HUES48 (cell line): ENCODE data around the gene FGR.
"Not testable (repeated sequence)": the region's sequence is repeated elsewhere in the genome, so short reads cannot be mapped to it uniquely, and the experiment has no call there.

Source experiments
- H3K27ac ChIP-seq: one replicate; pipeline ENCODE4 v1.7.0; 2013; ENCODE audit warnings: low read depth, low read length, inconsistent platforms
- H3K27me3 ChIP-seq: 2 replicates; pipeline ENCODE4 v1.6.1; 2013; ENCODE audit warnings: mild to moderate bottlenecking, low read length; ENCODE audit not compliant: control insufficient read depth, insufficient read depth
- H3K36me3 ChIP-seq: 2 replicates; pipeline ENCODE4 v1.6.1; 2013; ENCODE audit warnings: low read length; ENCODE audit not compliant: control insufficient read depth, insufficient read depth
- H3K4me1 ChIP-seq: 2 replicates; pipeline ENCODE4 v1.6.1; 2013; ENCODE audit warnings: mild to moderate bottlenecking, low read length; ENCODE audit not compliant: control insufficient read depth, insufficient read depth
- H3K4me3 ChIP-seq: 2 replicates; pipeline ENCODE4 v1.5.1; 2013; ENCODE audit warnings: mild to moderate bottlenecking, low read depth, low read length
- H3K9ac ChIP-seq: 2 replicates; pipeline ENCODE4 v1.6.1; 2013; ENCODE audit warnings: mild to moderate bottlenecking, low read depth, low read length, moderate library complexity
- H3K9me3 ChIP-seq: 2 replicates; pipeline ENCODE4 v1.6.1; 2013; ENCODE audit warnings: low read length; ENCODE audit not compliant: control insufficient read depth, insufficient read depth

The FGR gene

DNA sequence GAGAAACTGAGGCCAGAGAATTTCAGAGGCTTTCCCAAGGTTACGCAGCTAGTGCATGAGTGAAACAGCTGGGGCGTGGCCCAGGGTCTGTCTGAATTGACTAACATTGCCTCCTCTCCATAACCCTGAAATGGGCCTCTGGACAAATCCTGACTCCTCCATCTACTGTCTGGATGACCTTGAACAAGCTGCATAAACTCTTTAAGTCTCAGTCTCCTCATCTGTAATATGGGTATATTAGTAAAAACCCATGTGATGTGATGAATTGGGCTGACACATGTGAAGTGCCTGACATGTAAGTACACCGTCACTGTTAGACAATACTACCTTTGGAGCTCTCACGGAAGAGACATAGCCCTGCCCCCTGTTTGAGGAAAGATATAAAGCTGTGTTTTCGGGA, 12.3 kb upstream of the FGR start:
- H3K27ac ChIP-seq, result no peak overlapping the region
- no peaks in the 10 kb centered on the region for H3K27me3 ChIP-seq
- peaks cover 13% of the 10 kb centered on the region for H3K4me1 ChIP-seq
- no peak overlapping the region for H3K4me3 ChIP-seq
- no peak overlapping the region for H3K9ac ChIP-seq
- H3K36me3 ChIP-seq, result no peaks in the 10 kb centered on the region
- no peaks in the 10 kb centered on the region for H3K9me3 ChIP-seq

GRCh38 chr1:27646676-27647075, 11.7 kb upstream of the FGR start:
- H3K9me3 ChIP-seq, result no peaks in the 10 kb centered on the region
- no peaks in the 10 kb centered on the region for H3K27me3 ChIP-seq
- no peak overlapping the region for H3K27ac ChIP-seq
- no peak overlapping the region for H3K9ac ChIP-seq
- H3K36me3 ChIP-seq, result no peaks in the 10 kb centered on the region
- peaks cover 13% of the 10 kb centered on the region for H3K4me1 ChIP-seq
- H3K4me3 ChIP-seq, result no peak overlapping the region

- H3K9me3 ChIP-seq, result no peaks in the 10 kb centered on the region
- H3K9ac ChIP-seq, result no peak overlapping the region
- H3K27ac ChIP-seq, result no peak overlapping the region
- H3K27me3 ChIP-seq, result no peaks in the 10 kb centered on the region
- H3K36me3 ChIP-seq, result no peaks in the 10 kb centered on the region
- H3K4me3 ChIP-seq, result no peak overlapping the region
- peaks cover 5% of the 10 kb centered on the region; the same call in 1 of the 2 replicates for H3K4me1 ChIP-seq
Observed at GRCh38 chr1:27645071-27645415, 10.1 kb upstream of the FGR start.

GRCh38 chr1:27644369-27645070, 9.5 kb upstream of the FGR start:
- no peaks in the 10 kb centered on the region for H3K36me3 ChIP-seq
- no peaks in the 10 kb centered on the region for H3K27me3 ChIP-seq
- no peak overlapping the region for H3K27ac ChIP-seq
- no peak overlapping the region for H3K9ac ChIP-seq
- 0 out of 2 replicates have a peak, but pooled peaks cover 4% of the 10 kb centered on the region for H3K4me1 ChIP-seq
- no peak overlapping the region for H3K4me3 ChIP-seq
- no peaks in the 10 kb centered on the region for H3K9me3 ChIP-seq

GRCh38 chr1:27643600-27644368, 8.8 kb upstream of the FGR start:
- H3K27me3 ChIP-seq, result no peaks in the 10 kb centered on the region
- H3K36me3 ChIP-seq, result no peaks in the 10 kb centered on the region
- no peak overlapping the region for H3K9ac ChIP-seq
- H3K4me3 ChIP-seq, result no peak overlapping the region
- H3K9me3 ChIP-seq, result no peaks in the 10 kb centered on the region
- H3K4me1 ChIP-seq, result 0 out of 2 replicates have a peak, but pooled peaks cover 4% of the 10 kb centered on the region
- H3K27ac ChIP-seq, result no peak overlapping the region

- not testable (repeated sequence) for H3K4me3 ChIP-seq, H3K27me3 ChIP-seq, H3K36me3 ChIP-seq, H3K9me3 ChIP-seq, H3K9ac ChIP-seq, H3K4me1 ChIP-seq, H3K27ac ChIP-seq
Observed at GRCh38 chr1:27640514-27640913, 5.5 kb upstream of the FGR start.

- H3K4me3 ChIP-seq, result no peak overlapping the region
- peaks cover 21% of the 10 kb centered on the region for H3K27me3 ChIP-seq
- H3K27ac ChIP-seq, result no peak overlapping the region
- no peaks in the 10 kb centered on the region for H3K36me3 ChIP-seq
- H3K4me1 ChIP-seq, result 0 out of 2 replicates have a peak, but pooled peaks cover 4% of the 10 kb centered on the region
- H3K9me3 ChIP-seq, result no peaks in the 10 kb centered on the region
- no peak overlapping the region for H3K9ac ChIP-seq
Observed at GRCh38 chr1:27638805-27639204, 3.8 kb upstream of the FGR start.

GRCh38 chr1:27638047-27638734, 3.2 kb upstream of the FGR start:
- H3K4me1 ChIP-seq, result no peaks in the 10 kb centered on the region

GRCh38 chr1:27635396-27636142, 584 bp upstream of the FGR start:
- Histone ChIP-seq H3K9me3 (no peaks in the 10 kb centered on the region), H3K9ac (no peak overlapping the region), H3K4me1 (peaks cover 4% of the 10 kb centered on the region; the same call in 1 of the 2 replicates), H3K36me3 (no peaks in the 10 kb centered on the region), H3K4me3 (no peak overlapping the region), H3K27ac (no peak overlapping the region), H3K27me3 (peaks cover 39% of the 10 kb centered on the region)

More at GRCh38 chr1:27638047-27638734, 3.2 kb upstream of the FGR start:
- H3K36me3 ChIP-seq, result no peaks in the 10 kb centered on the region
- H3K27ac ChIP-seq, result no peak overlapping the region
- peaks cover 27% of the 10 kb centered on the region for H3K27me3 ChIP-seq
- H3K9ac ChIP-seq, result no peak overlapping the region
- no peaks in the 10 kb centered on the region for H3K9me3 ChIP-seq
- no peak overlapping the region for H3K4me3 ChIP-seq

DNA sequence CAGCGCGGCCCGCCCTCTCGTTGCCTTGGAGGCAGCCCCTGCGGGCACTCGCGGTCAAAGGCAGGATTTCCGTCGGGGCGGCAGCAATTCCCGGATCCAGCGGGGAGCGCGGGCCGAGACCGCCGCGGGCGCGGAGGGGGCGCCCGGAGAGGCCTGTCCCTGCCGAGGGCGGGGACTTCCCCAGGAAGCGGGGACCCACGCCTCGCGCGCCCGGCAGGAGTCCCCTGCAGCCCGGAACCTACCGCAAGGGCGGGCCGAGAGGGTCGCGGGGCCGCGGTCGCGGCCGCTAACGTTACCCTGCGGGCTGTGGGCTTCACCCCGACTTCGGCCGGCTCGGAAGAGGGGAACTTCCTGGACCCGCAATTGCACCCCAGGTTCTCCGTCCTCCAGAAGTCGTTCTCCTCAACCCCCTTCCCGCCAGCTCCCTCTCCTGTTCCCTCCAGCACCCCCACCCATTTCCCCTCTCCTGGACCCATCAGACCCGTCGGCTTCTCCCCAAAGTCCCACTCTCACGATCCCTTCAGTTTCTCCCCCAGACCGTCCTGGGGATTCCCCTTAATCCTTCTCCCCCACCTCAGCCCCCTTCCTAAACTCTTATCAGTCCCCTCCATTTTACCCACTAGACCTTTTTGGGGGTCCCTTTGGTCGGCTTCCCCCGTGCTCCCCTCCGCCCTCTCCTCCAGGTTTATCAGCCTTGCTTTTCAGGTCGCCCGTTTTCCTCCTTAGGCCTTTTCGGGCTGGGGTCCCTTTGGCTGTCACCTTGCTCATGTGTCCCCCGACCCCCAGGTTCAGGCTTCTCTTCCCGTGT, 604 bp downstream of the FGR start:
- Histone ChIP-seq H3K9ac (no peak overlapping the region), H3K4me1 (peaks cover 7% of the 10 kb centered on the region), H3K27ac (no peak overlapping the region), H3K4me3 (peak overlapping the region; percentile 60), H3K27me3 (peaks cover 39% of the 10 kb centered on the region), H3K9me3 (no peaks in the 10 kb centered on the region), H3K36me3 (no peaks in the 10 kb centered on the region)
